ENCODE measurements around the gene MAPRE3. TPM values are rescaled to one million over a fixed set of nuclear protein-coding genes. Genes with fewer than 3 reads are reported as not detected.

Gene MAPRE3
- 11.6 to 14.5 TPM (median 12.1 TPM) in 5 replicates for total RNA-seq (2022; extraction: Qiagen RNA extraction; ENCODE audit: low read depth)

GRCh38 chr2:26970244-26970927 is at the start of gene MAPRE3:
Gene MAPRE3 (plus strand): TSS chr2:26970637. CDS start chr2:27022219, 51,582 bp downstream.

DNA sequence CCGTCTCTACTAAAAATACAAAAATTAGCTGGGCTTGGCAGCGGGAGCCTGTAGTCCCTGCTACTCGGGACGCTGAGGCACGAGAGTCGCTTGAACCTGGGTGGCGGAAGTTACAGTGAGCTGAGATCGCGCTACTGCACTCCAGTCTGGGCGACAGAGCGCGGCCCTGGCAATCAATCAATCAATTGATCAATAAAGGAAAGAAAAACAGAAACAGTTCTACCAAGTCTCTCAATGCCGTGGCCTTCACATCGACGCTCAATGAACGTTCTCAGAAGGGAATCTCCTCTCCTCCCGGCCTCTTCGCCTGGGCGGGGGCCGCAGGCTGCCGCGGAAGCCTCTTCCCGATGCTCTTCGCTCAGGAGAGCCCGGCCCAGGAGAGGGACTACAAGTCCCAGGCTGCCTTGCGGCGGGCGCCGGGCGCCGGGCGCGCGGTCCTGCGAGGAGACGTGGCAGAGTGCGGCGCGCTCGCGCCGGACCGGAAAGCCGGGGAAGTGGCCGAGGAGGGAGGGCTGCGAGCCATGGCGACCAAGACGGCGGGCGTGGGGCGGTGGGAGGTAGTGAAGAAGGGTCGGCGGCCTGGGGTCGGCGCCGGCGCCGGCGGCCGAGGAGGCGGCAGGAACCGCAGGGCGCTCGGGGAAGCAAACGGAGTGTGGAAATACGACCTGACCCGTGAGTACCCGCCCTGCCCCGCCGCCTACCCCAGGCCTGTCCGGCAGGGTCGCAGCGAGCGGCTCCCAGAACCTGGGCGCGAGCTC is 62.2 kb downstream of the MAPRE3 start, which contains the start of gene TMEM214:
TMEM214 (plus strand) TSS at position 471 of the 758 bp plus-strand sequence; CDS start at position 522, 51 bp downstream.

GRCh38 chr2:27050996-27051901 is 80.8 kb downstream of the MAPRE3 start, which contains the start of gene AGBL5:
Gene AGBL5 (plus strand): TSS chr2:27051668. CDS start chr2:27052959, 1,291 bp downstream.

GRCh38 chr2:27071277-27071989 is 101.0 kb downstream of the MAPRE3 start, which contains the start of gene OST4:
Gene OST4 (minus strand): TSS chr2:27071654.

Other genes with a start within 250 kb of the MAPRE3 start
- 36.6 to 41.1 TPM (median 38.7 TPM) in 5 replicates for gene SLC35F6, start 206.4 kb upstream of the MAPRE3 start, total RNA-seq (2022; extraction: Qiagen RNA extraction; ENCODE audit: low read depth)
- gene CENPA, start 184.6 kb upstream of the MAPRE3 start, total RNA-seq (2022; extraction: Qiagen RNA extraction; ENCODE audit: low read depth): 45.4 to 62.8 TPM (median 52.8 TPM) in 5 replicates
- gene DPYSL5, start 122.5 kb upstream of the MAPRE3 start, total RNA-seq (2022; extraction: Qiagen RNA extraction; ENCODE audit: low read depth): 3.6 to 5.9 TPM (median 5.2 TPM) in 5 replicates
- 57.6 to 76.4 TPM (median 69.9 TPM) in 5 replicates for gene TMEM214, start 62.3 kb downstream of the MAPRE3 start, total RNA-seq (2022; extraction: Qiagen RNA extraction; ENCODE audit: low read depth)
- 28.8 to 33.5 TPM (median 30.2 TPM) in 5 replicates for gene AGBL5, start 81.0 kb downstream of the MAPRE3 start, total RNA-seq (2022; extraction: Qiagen RNA extraction; ENCODE audit: low read depth)
- gene OST4, start 101.0 kb downstream of the MAPRE3 start, total RNA-seq (2022; extraction: Qiagen RNA extraction; ENCODE audit: low read depth): 545 to 581 TPM (median 554 TPM) in 5 replicates
- gene EMILIN1, start 108.0 kb downstream of the MAPRE3 start, total RNA-seq (2022; extraction: Qiagen RNA extraction; ENCODE audit: low read depth): 0.32 to 0.62 TPM (median 0.41 TPM) in 5 replicates
- gene KHK, start 116.1 kb downstream of the MAPRE3 start, total RNA-seq (2022; extraction: Qiagen RNA extraction; ENCODE audit: low read depth): 8.7 to 12.4 TPM (median 8.8 TPM) in 5 replicates
- 6.1 to 8.7 TPM (median 7.4 TPM) in 5 replicates for gene CGREF1, start 148.5 kb downstream of the MAPRE3 start, total RNA-seq (2022; extraction: Qiagen RNA extraction; ENCODE audit: low read depth)
- gene ABHD1, start 153.2 kb downstream of the MAPRE3 start, total RNA-seq (2022; extraction: Qiagen RNA extraction; ENCODE audit: low read depth): 0.63 to 2.3 TPM (median 1.9 TPM) in 5 replicates
- 49.1 to 75.6 TPM (median 69.1 TPM) in 5 replicates for gene PREB, start 164.0 kb downstream of the MAPRE3 start, total RNA-seq (2022; extraction: Qiagen RNA extraction; ENCODE audit: low read depth)
- not detected in 5 replicates for gene PRR30, start 168.8 kb downstream of the MAPRE3 start, total RNA-seq (2022; extraction: Qiagen RNA extraction; ENCODE audit: low read depth)
- not detected in 5 replicates for gene TCF23, start 178.4 kb downstream of the MAPRE3 start, total RNA-seq (2022; extraction: Qiagen RNA extraction; ENCODE audit: low read depth)
- gene ATRAID, start 241.4 kb downstream of the MAPRE3 start, total RNA-seq (2022; extraction: Qiagen RNA extraction; ENCODE audit: low read depth): 194 to 223 TPM (median 212 TPM) in 5 replicates
- gene SLC5A6, start 241.6 kb downstream of the MAPRE3 start, total RNA-seq (2022; extraction: Qiagen RNA extraction; ENCODE audit: low read depth): 68.5 to 80.1 TPM (median 72.2 TPM) in 5 replicates
- 54.8 to 73.0 TPM (median 66.8 TPM) in 5 replicates for gene CAD, start 246.7 kb downstream of the MAPRE3 start, total RNA-seq (2022; extraction: Qiagen RNA extraction; ENCODE audit: low read depth)

Measured in A549 treated with CpdA at 1 μM for 4 hours (cell line).